CD4-positive, alpha-beta T cell (primary cell): ENCODE measurements around the gene ZNF787. TPM values are rescaled to one million over a fixed set of nuclear protein-coding genes. Genes with fewer than 3 reads are reported as not detected.

Source experiments
- ATAC-seq: fragments of 200-7000 bp; cut with Tn5 transposase; one replicate; pipeline ENCODE4 v1.10.0; 2022; ENCODE audit warnings: mild to moderate bottlenecking; ENCODE audit not compliant: poor library complexity
- CTCF ChIA-PET: fragments of 350-600 bp; sonication (Branson Sonifier 250); formaldehyde crosslinking; loops from one replicate; lab custom pipeline; 2021; ENCODE audit warnings: antibody characterized with exemption, inconsistent platforms; lab: Charles Lee
- POLR2A ChIA-PET: fragments of 350-600 bp; sonication (Branson Sonifier 250); formaldehyde crosslinking; loops from one replicate; lab custom pipeline; 2021; ENCODE audit warnings: antibody characterized with exemption, inconsistent platforms; lab: Charles Lee
- DNase-seq, 14 experiments: peaks; one replicate each; pipeline ENCODE4 v3.0.0-alpha.2; 2013 to 2020; ENCODE audit warnings: mixed read lengths in 2 of 14
- H3K27ac ChIP-seq, 2 donors: one replicate each; pipeline versions ENCODE4 v1.5.1 to v1.7.0; 2013; ENCODE audit warnings: low read length in 2 of 2, low read depth in 1 of 2, mild to moderate bottlenecking in 1 of 2
- H3K27me3 ChIP-seq, 2 experiments: 1 replicate in 1 of 2; 2 replicates in 1 of 2; pipeline versions ENCODE4 v1.6.1 to v1.7.0; 2013; ENCODE audit warnings: low read length in 2 of 2, control low read depth in 1 of 2, mild to moderate bottlenecking in 1 of 2, moderate library complexity in 1 of 2; ENCODE audit not compliant: insufficient read depth in 2 of 2, control insufficient read depth in 1 of 2
- H3K36me3 ChIP-seq: one replicate; pipeline ENCODE4 v1.6.1; 2013; ENCODE audit warnings: low read length, control low read depth; ENCODE audit not compliant: insufficient read depth
- H3K4me1 ChIP-seq: one replicate; pipeline ENCODE4 v1.6.1; 2013; ENCODE audit warnings: low read length, control low read depth; ENCODE audit not compliant: insufficient read depth
- H3K4me3 ChIP-seq: one replicate; pipeline ENCODE4 v1.5.1; 2013; ENCODE audit warnings: mild to moderate bottlenecking, low read length, moderate library complexity
- H3K9me3 ChIP-seq, 2 experiments: 1 replicate in 1 of 2; 2 replicates in 1 of 2; pipeline versions ENCODE4 v1.6.1 to v1.7.0; 2013; ENCODE audit warnings: low read length in 2 of 2, mild to moderate bottlenecking in 2 of 2, control low read depth in 1 of 2, moderate library complexity in 1 of 2; ENCODE audit not compliant: control insufficient read depth in 1 of 2, insufficient read depth in 1 of 2
- H3K27ac Mint-ChIP-seq: one replicate; pipeline ENCODE4 v1.8.0; 2020; ENCODE audit warnings: mixed read lengths
- H3K27me3 Mint-ChIP-seq: one replicate; pipeline ENCODE4 v1.8.0; 2021; ENCODE audit warnings: mixed read lengths
- H3K36me3 Mint-ChIP-seq: one replicate; pipeline ENCODE4 v1.8.0; 2021; ENCODE audit warnings: low read depth, mixed read lengths
- H3K4me1 Mint-ChIP-seq: one replicate; pipeline ENCODE4 v1.8.0; 2021; ENCODE audit warnings: low read depth, mixed read lengths
- H3K4me3 Mint-ChIP-seq: one replicate; pipeline ENCODE4 v1.8.0; 2020; ENCODE audit warnings: mild to moderate bottlenecking, mixed read lengths
- H3K9me3 Mint-ChIP-seq: one replicate; pipeline ENCODE4 v1.8.0; 2020; ENCODE audit warnings: mixed read lengths
- CTCF ChIP-seq: fragments of 200-600 bp; IDR thresholded peaks from one replicate; pipeline ENCODE4 v1.8.0; 2022; ENCODE audit warnings: antibody characterized with exemption, mild to moderate bottlenecking
- intact Hi-C, 2 experiments: fragments of 100-400 bp; cut with DNase I in 1 of 2; cut with micrococcal nuclease in 1 of 2; formaldehyde crosslinking; loops; one replicate each; pipeline versions ENCODE4 v1.15.1 to v1.9.0; 2023 to 2025; cut with DNase I, micrococcal nuclease
- total RNA-seq, 174 experiments: library from RNA in 2 of 174; stranded (reverse) in 2 of 174; gene quantifications; one replicate each; pipeline ENCODE4 v1.2.3 and lab custom pipeline; 2021 to 2026

Gene ZNF787
- total RNA-seq, 2 experiments from 2014 or later, result 11.4 to 11.5 TPM

- ATAC-seq (no peak), DNase-seq (no peak)
- CTCF ChIA-PET, result no interaction called here
- H3K27ac Mint-ChIP-seq, result no peak overlapping the region
- Histone ChIP-seq H3K27ac (no peak overlapping the region), H3K27me3 (no peaks in the 10 kb centered on the region), H3K36me3 (peaks cover 19% of the 10 kb centered on the region), H3K4me1 (peaks cover 5% of the 10 kb centered on the region), H3K9me3 (no peaks in the 10 kb centered on the region), H3K4me3 (no peak overlapping the region)
- H3K36me3 Mint-ChIP-seq, result peaks cover 45% of the 10 kb centered on the region
- H3K4me1 Mint-ChIP-seq, result peaks cover 6% of the 10 kb centered on the region
- intact Hi-C loops, result no loop called here
- POLR2A ChIA-PET, result no interaction called here
- H3K4me3 Mint-ChIP-seq, result no peak overlapping the region
- TF ChIP-seq CTCF, result no peak
- no peaks in the 10 kb centered on the region for H3K27me3 Mint-ChIP-seq
- H3K9me3 Mint-ChIP-seq, result no peaks in the 10 kb centered on the region
These were observed 30.0 kb downstream of the ZNF787 start for GRCh38 chr19:56091066-56091490.

- peaks cover 19% of the 10 kb centered on the region for H3K36me3 ChIP-seq
- CTCF ChIA-PET, result no interaction called here
- H3K36me3 Mint-ChIP-seq, result peaks cover 42% of the 10 kb centered on the region
- DNase-seq, result peak in 1 of 14 experiments; percentile 9
- H3K4me3 ChIP-seq, result no peak overlapping the region
- intact Hi-C loops, result no loop called here
- H3K9me3 Mint-ChIP-seq, result no peaks in the 10 kb centered on the region
- H3K27me3 Mint-ChIP-seq, result no peaks in the 10 kb centered on the region
- H3K27ac Mint-ChIP-seq, result no peak overlapping the region
- peaks cover 5% of the 10 kb centered on the region for H3K4me1 ChIP-seq
- H3K4me3 Mint-ChIP-seq, result no peak overlapping the region
- no peak for TF ChIP-seq CTCF
- ATAC-seq, result no peak
- H3K27ac ChIP-seq, result no peak overlapping the region
- POLR2A ChIA-PET, result no interaction called here
- H3K27me3 ChIP-seq, result no peaks in the 10 kb centered on the region
- peaks cover 6% of the 10 kb centered on the region for H3K4me1 Mint-ChIP-seq
- no peaks in the 10 kb centered on the region for H3K9me3 ChIP-seq
These were observed 31.8 kb downstream of the ZNF787 start for GRCh38 chr19:56089344-56089743.

- peaks cover 19% of the 10 kb centered on the region for H3K36me3 ChIP-seq
- Mint-ChIP-seq H3K9me3 (no peaks in the 10 kb centered on the region), H3K4me1 (peaks cover 6% of the 10 kb centered on the region), H3K4me3 (no peak overlapping the region), H3K36me3 (peaks cover 36% of the 10 kb centered on the region), H3K27me3 (no peaks in the 10 kb centered on the region), H3K27ac (no peak overlapping the region)
- H3K4me3 ChIP-seq, result no peak overlapping the region
- no peaks in the 10 kb centered on the region for H3K9me3 ChIP-seq
- no peak for ATAC-seq
- ChIA-PET CTCF (no interaction called here), POLR2A (no interaction called here)
- TF ChIP-seq CTCF, result no peak
- intact Hi-C loops, result no loop called here
- H3K27ac ChIP-seq, result no peak overlapping the region
- peak in 1 of 14 experiments; percentile 16 for DNase-seq
- no peaks in the 10 kb centered on the region for H3K27me3 ChIP-seq
- peaks cover 5% of the 10 kb centered on the region for H3K4me1 ChIP-seq
These were observed 32.4 kb downstream of the ZNF787 start for GRCh38 chr19:56088497-56089215.
